AG09319 (cell line): ENCODE results near the gene BATF3.
"Not testable (repeated sequence)": the region's sequence is repeated elsewhere in the genome, so short reads cannot be mapped to it uniquely, and the experiment has no call there.

Experiments used
- DNase-seq: peaks from one replicate; pipeline ENCODE4 v3.0.0-alpha.2; 2010; ENCODE audit warnings: low read depth; ENCODE audit errors: extremely low read depth
- CTCF ChIP-seq: IDR thresholded peaks from 2 replicates; pipeline ENCODE4 v1.5.1; 2011; ENCODE audit warnings: low read depth, mild to moderate bottlenecking, inconsistent platforms, low read length, moderate library complexity

BATF3 gene

GRCh38 chr1:212731630-212732029 lies 32.0 kb upstream of the BATF3 start:
- DNase-seq, result no peak
- no peak for TF ChIP-seq CTCF

- no peak for DNase-seq
- TF ChIP-seq CTCF, result no peak
Observed at GRCh38 chr1:212728606-212729005, 29.0 kb upstream of the BATF3 start.

- no peak for TF ChIP-seq CTCF
- DNase-seq, result no peak
Observed at GRCh38 chr1:212727386-212728181, 27.9 kb upstream of the BATF3 start.

- DNase-seq, result not testable (repeated sequence)
Observed at GRCh38 chr1:212724679-212725078, 25.0 kb upstream of the BATF3 start.

GRCh38 chr1:212722270-212722957 lies 22.8 kb upstream of the BATF3 start:
- DNase-seq, result no peak
- TF ChIP-seq CTCF, result no peak

GRCh38 chr1:212721388-212722247 lies 22.0 kb upstream of the BATF3 start:
- no peak for DNase-seq
- no peak for TF ChIP-seq CTCF

- no peak for TF ChIP-seq CTCF
- no peak for DNase-seq
Observed at GRCh38 chr1:212719633-212720032, 20.0 kb upstream of the BATF3 start.
